Ovary (tissue), 3 donors: ENCODE data around the gene SLC22A23.

Source experiments
- POLR2A ChIP-seq: fragments of 450-650 bp; IDR thresholded peaks from one replicate; pipeline ENCODE4 v1.6.1; 2017; ENCODE audit warnings: antibody characterized with exemption, mild to moderate bottlenecking, moderate library complexity
- TF ChIP-seq, protein P1 (sequence below), 3 donors: fragments of 450-650 bp in 2 of 3; fragments of 200-600 bp in 1 of 3; IDR thresholded peaks; one replicate each; pipeline versions ENCODE4 v1.5.1 to v1.8.0; 2016 to 2022; ENCODE audit warnings: antibody characterized with exemption in 3 of 3, mild to moderate bottlenecking in 1 of 3
- donor health status: DM: no; HTN: no; CAD: no.

DNA sequence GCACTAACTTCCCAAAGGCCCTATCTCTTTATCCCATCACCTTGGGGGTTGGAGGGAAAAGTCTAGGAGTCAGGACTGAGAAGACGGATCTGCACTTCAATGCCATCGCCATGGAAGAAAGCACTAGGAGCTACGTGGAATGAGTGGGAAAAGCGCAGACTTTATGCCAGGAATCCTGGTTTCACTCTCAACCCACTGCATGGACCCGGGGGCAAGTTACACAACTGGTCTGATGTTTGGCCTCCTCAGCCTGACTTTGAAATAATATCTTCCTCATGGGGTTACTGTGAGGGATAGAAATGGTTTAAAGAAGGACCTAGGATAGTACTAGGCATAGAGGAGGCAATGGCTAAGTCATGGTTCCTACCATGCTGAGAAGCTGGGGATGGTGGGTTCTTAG, 211.6 kb downstream of the SLC22A23 start:
- TF ChIP-seq, protein P1, sequence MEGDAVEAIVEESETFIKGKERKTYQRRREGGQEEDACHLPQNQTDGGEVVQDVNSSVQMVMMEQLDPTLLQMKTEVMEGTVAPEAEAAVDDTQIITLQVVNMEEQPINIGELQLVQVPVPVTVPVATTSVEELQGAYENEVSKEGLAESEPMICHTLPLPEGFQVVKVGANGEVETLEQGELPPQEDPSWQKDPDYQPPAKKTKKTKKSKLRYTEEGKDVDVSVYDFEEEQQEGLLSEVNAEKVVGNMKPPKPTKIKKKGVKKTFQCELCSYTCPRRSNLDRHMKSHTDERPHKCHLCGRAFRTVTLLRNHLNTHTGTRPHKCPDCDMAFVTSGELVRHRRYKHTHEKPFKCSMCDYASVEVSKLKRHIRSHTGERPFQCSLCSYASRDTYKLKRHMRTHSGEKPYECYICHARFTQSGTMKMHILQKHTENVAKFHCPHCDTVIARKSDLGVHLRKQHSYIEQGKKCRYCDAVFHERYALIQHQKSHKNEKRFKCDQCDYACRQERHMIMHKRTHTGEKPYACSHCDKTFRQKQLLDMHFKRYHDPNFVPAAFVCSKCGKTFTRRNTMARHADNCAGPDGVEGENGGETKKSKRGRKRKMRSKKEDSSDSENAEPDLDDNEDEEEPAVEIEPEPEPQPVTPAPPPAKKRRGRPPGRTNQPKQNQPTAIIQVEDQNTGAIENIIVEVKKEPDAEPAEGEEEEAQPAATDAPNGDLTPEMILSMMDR (IDR thresholded peaks at IDR 0.05), result no peak
- no peak for TF ChIP-seq POLR2A
